ENCODE results near the gene TMEM134.

GRCh38 chr11:67437082-67437808, 31.8 kb downstream of the TMEM134 start, which contains the start of gene PTPRCAP:
- TF ChIP-seq CTCF (IDR thresholded peaks at IDR 0.05) (no peak), POLR2A (IDR thresholded peaks at IDR 0.05) (peak; percentile 20 to 43)

Data from Peyer's patch (tissue), 4 donors.